ENCODE measurements around the gene LETM1. TPM values are rescaled to one million over a fixed set of nuclear protein-coding genes. Genes with fewer than 3 reads are reported as not detected.

LETM1 gene
- total RNA-seq, 1 donor from 2014 or later = 67.5 TPM

DNA sequence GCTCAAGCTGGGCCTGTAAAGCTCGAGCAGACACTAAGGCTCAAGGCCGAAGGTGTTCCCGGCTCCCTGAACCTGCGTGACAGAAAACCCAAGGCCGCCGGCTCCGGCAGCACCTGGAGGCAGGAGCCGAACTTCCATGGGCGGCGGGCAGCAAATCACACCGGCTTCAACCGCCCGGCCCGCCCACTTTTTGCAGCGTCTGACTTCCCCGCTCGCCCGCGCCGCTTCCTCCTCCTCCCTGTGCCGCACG, 14.3 kb upstream of the LETM1 start:
- H3K27me3 ChIP-seq = no peaks in the 10 kb centered on the region
- peak in 1 of 2 donors; percentile 91 for DNase-seq (ENCODE audit: extremely low spot score in 2 of 2)
- no peaks in the 10 kb centered on the region for H3K36me3 ChIP-seq
- H3K4me1 ChIP-seq = peaks cover 20% of the 10 kb centered on the region
- H3K4me3 ChIP-seq = peak overlapping the region; percentile 80 to 91
- peak overlapping the region; percentile 97 for H3K27ac ChIP-seq
- intact Hi-C loops (cut with DNase I) = no loop called here
- H3K9me3 ChIP-seq = no peaks in the 10 kb centered on the region
- TF ChIP-seq POLR2A (IDR thresholded peaks at IDR 0.05) (no peak), CTCF (IDR thresholded peaks at IDR 0.05) (no peak), POLR2AphosphoS5 (IDR thresholded peaks at IDR 0.05; ENCODE audit: insufficient read depth in 1 of 2, low read depth in 1 of 2) (peak in 1 of 2 donors; percentile 41)

GRCh38 chr4:1869530-1870327, 13.8 kb upstream of the LETM1 start:
- no peak for DNase-seq (ENCODE audit: extremely low spot score in 2 of 2)
- Histone ChIP-seq H3K4me1 (peaks cover 20% of the 10 kb centered on the region), H3K27me3 (no peaks in the 10 kb centered on the region), H3K4me3 (peak overlapping the region; percentile 80 to 91), H3K36me3 (no peaks in the 10 kb centered on the region), H3K9me3 (no peaks in the 10 kb centered on the region), H3K27ac (peak overlapping the region; percentile 97)
- intact Hi-C loops (cut with DNase I) = no loop called here
- TF ChIP-seq POLR2AphosphoS5 (IDR thresholded peaks at IDR 0.05; ENCODE audit: insufficient read depth in 1 of 2, low read depth in 1 of 2) = no peak
- TF ChIP-seq POLR2A (IDR thresholded peaks at IDR 0.05) = no peak
- TF ChIP-seq CTCF (IDR thresholded peaks at IDR 0.05) = no peak

DNA sequence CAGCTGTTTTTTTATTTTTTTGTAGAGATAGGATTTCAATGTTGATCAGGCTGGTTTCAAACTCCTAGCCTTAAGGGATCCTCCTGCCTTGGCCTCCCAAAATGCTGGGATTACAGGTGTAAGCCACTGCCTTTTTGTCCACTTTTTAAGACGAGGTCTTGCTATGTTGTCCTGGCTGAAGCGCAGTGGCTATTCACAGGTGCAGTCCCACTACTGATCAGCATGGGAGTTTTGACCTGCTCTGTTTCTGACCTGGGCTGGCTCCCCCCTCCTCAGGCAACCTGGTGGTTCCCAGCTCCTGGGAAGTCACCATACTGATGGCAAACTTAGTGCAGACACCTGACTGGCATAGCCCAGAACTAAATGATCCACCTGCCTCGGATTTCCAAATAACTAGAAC, 13.0 kb upstream of the LETM1 start:
- peaks cover 20% of the 10 kb centered on the region for H3K4me1 ChIP-seq
- DNase-seq (ENCODE audit: extremely low spot score in 2 of 2) = no peak
- intact Hi-C loops (cut with DNase I) = no loop called here

DNA sequence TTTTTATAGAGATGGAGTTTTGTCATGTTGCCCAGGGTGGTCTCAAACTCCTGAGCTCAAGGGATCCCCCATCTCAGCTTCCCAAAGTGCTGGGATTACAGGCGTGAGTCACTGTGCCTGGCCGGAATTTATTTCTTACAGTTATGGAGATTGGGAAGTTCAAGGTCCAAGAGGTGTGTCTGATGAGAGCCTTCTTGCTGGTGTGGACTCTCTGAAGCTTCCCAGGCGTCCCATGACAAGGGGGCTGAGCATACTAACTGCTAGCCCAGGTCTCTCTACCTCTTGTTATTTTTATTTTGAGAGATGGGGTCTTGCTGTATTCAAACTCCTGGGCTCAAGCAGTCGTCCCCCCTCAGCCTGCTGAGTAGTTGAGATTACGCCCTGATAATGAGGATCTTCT, 12.3 kb upstream of the LETM1 start:
- Histone ChIP-seq H3K9me3 (no peaks in the 10 kb centered on the region), H3K4me1 (peaks cover 20% of the 10 kb centered on the region), H3K36me3 (no peaks in the 10 kb centered on the region), H3K27ac (no peak overlapping the region), H3K27me3 (no peaks in the 10 kb centered on the region), H3K4me3 (no peak overlapping the region)
- TF ChIP-seq POLR2A (IDR thresholded peaks at IDR 0.05) (no peak), CTCF (IDR thresholded peaks at IDR 0.05) (no peak)
- DNase-seq (ENCODE audit: extremely low spot score in 2 of 2) = no peak
- intact Hi-C loops (cut with DNase I) = no loop called here

More for the DNA sequence above, 13.0 kb upstream of the LETM1 start:
- Histone ChIP-seq H3K27ac (no peak overlapping the region), H3K27me3 (no peaks in the 10 kb centered on the region), H3K9me3 (no peaks in the 10 kb centered on the region), H3K4me3 (no peak overlapping the region), H3K36me3 (no peaks in the 10 kb centered on the region)
- TF ChIP-seq POLR2A (IDR thresholded peaks at IDR 0.05) = no peak
- TF ChIP-seq CTCF (IDR thresholded peaks at IDR 0.05) = no peak
- no peak for TF ChIP-seq POLR2AphosphoS5 (IDR thresholded peaks at IDR 0.05; ENCODE audit: insufficient read depth in 1 of 2, low read depth in 1 of 2)

DNA sequence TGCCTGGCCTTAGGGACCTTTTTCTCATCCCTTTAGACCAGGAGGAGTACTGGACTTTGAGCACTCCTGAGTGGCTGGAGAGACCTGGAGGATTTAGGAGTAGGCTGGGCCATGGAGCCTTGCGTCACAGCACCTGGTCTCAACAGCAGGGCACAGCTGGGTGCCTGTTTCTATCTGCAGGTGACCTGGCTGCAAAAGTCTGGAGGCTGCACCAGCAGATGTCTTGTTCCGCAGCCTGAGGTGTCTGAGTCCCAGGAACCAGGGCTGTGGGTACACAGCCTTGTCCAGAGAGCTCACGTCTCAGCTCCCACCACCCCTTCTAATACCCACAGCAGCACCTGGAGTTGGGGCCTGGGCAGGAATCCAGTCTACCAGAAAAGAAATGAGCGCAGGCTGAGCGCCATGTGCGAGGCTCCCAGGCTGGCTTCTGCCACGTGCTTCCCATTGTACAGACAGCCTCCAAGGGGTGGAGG, 10.3 kb upstream of the LETM1 start:
- no peak for DNase-seq (ENCODE audit: extremely low spot score in 2 of 2)
- Histone ChIP-seq H3K4me1 (peaks cover 22% of the 10 kb centered on the region), H3K9me3 (no peaks in the 10 kb centered on the region), H3K4me3 (no peak overlapping the region), H3K27me3 (no peaks in the 10 kb centered on the region), H3K27ac (no peak overlapping the region), H3K36me3 (no peaks in the 10 kb centered on the region)
- TF ChIP-seq POLR2A (IDR thresholded peaks at IDR 0.05) (no peak), POLR2AphosphoS5 (IDR thresholded peaks at IDR 0.05; ENCODE audit: insufficient read depth in 1 of 2, low read depth in 1 of 2) (no peak), CTCF (IDR thresholded peaks at IDR 0.05) (no peak)
- intact Hi-C loops (cut with DNase I) = no loop called here
